Tibial nerve (tissue), 4 donors: ENCODE measurements around the gene AFAP1L2. TPM values are rescaled to one million over a fixed set of nuclear protein-coding genes. Genes with fewer than 3 reads are reported as not detected.

ENCODE experiments used
- DNase-seq, 2 donors: peaks; one replicate each; pipeline ENCODE4 v3.0.0-alpha.2; 2019; ENCODE audit warnings: low spot score in 2 of 2
- H3K27ac ChIP-seq, 4 donors: fragments of 200-600 bp; sonication (generic) in 3 of 4; one replicate each; pipeline ENCODE4 v1.5.1; 2017 to 2019; ENCODE audit warnings: mild to moderate bottlenecking in 1 of 4
- H3K27me3 ChIP-seq, 2 donors: fragments of 200-600 bp; sonication (generic) in 1 of 2; one replicate each; pipeline versions ENCODE4 v1.5.1 to v1.6.0; 2017 to 2019
- H3K36me3 ChIP-seq, 3 donors: fragments of 200-600 bp; sonication (generic); one replicate each; pipeline ENCODE4 v1.5.1; 2018 to 2019
- H3K4me1 ChIP-seq, 4 donors: fragments of 200-600 bp; sonication (generic) in 3 of 4; one replicate each; pipeline ENCODE4 v1.5.1; 2017 to 2019
- H3K4me3 ChIP-seq, 4 donors: fragments of 200-600 bp; sonication (generic) in 3 of 4; one replicate each; pipeline ENCODE4 v1.5.1; 2017 to 2019; ENCODE audit warnings: mild to moderate bottlenecking in 1 of 4, moderate library complexity in 1 of 4
- H3K9me3 ChIP-seq, 4 donors: fragments of 200-600 bp; sonication (generic) in 3 of 4; one replicate each; pipeline ENCODE4 v1.5.1; 2017 to 2019
- CTCF ChIP-seq, 5 experiments: fragments of 200-600 bp in 3 of 5; fragments of 450-650 bp in 2 of 5; sonication (generic) in 3 of 5; IDR thresholded peaks; one replicate each; pipeline ENCODE4 v1.5.1; 2016 to 2019; ENCODE audit warnings: antibody characterized with exemption in 5 of 5, mild to moderate bottlenecking in 3 of 5, moderate library complexity in 2 of 5
- EP300 ChIP-seq, 2 donors: sonication (generic); formaldehyde crosslinking; IDR thresholded peaks; one replicate each; pipeline ENCODE4 v1.6.1; 2017; ENCODE audit warnings: antibody characterized with exemption in 2 of 2, mild to moderate bottlenecking in 1 of 2
- POLR2A ChIP-seq, 2 donors: fragments of 450-650 bp; IDR thresholded peaks; one replicate each; pipeline ENCODE4 v1.6.1; 2017; ENCODE audit warnings: antibody characterized with exemption in 2 of 2, mild to moderate bottlenecking in 2 of 2, moderate library complexity in 2 of 2
- WGBS, 2 donors: methylation state at CpG; one replicate each; pipeline ENCODE4 v1.1.5; 2018; 5-methylcytosine and 5-hydroxymethylcytosine counted together
- total RNA-seq, 4 donors: library from RNA; depleted of rRNA; stranded (reverse); fragments of >200 nt; gene quantifications; one replicate each; pipeline ENCODE4 v1.1.0, GENCODE V29; 2016

AFAP1L2 gene
- total RNA-seq, 4 donors from 2014 or later: 96.3 to 176 (median 127) TPM

GRCh38 chr10:114278140-114278883 lies 126.0 kb downstream of the AFAP1L2 start:
- Histone ChIP-seq H3K27me3 (no peaks in the 10 kb centered on the region), H3K4me1 (no peaks in the 10 kb centered on the region), H3K27ac (no peak overlapping the region), H3K4me3 (no peak overlapping the region), H3K36me3 (no peaks in the 10 kb centered on the region), H3K9me3 (no peaks in the 10 kb centered on the region)
- no peak for DNase-seq
- 60 to 67% methylated on average over 15 to 19 of the region's 22 CpGs for WGBS, 2 donors
- no peak for TF ChIP-seq POLR2A (IDR thresholded peaks at IDR 0.05)
- TF ChIP-seq EP300 (IDR thresholded peaks at IDR 0.05): no peak
- no peak for TF ChIP-seq CTCF (IDR thresholded peaks at IDR 0.05)

GRCh38 chr10:114276671-114277070 lies 127.6 kb downstream of the AFAP1L2 start:
- no peaks in the 10 kb centered on the region for H3K27me3 ChIP-seq
- no peak for TF ChIP-seq CTCF (IDR thresholded peaks at IDR 0.05)
- TF ChIP-seq POLR2A (IDR thresholded peaks at IDR 0.05): no peak
- no peak for TF ChIP-seq EP300 (IDR thresholded peaks at IDR 0.05)
- 82 to 94% methylated on average over 5 to 6 of the region's 6 CpGs for WGBS, 2 donors
- H3K4me3 ChIP-seq: no peak overlapping the region
- H3K4me1 ChIP-seq: no peaks in the 10 kb centered on the region
- no peaks in the 10 kb centered on the region for H3K9me3 ChIP-seq
- DNase-seq: no peak
- no peak overlapping the region for H3K27ac ChIP-seq
- no peaks in the 10 kb centered on the region for H3K36me3 ChIP-seq

- no peaks in the 10 kb centered on the region for H3K27me3 ChIP-seq
- no peaks in the 10 kb centered on the region for H3K9me3 ChIP-seq
- no peak for DNase-seq
- no peaks in the 10 kb centered on the region for H3K4me1 ChIP-seq
- H3K4me3 ChIP-seq: no peak overlapping the region
- WGBS, 2 donors: 77% methylated on average over 6 of the region's 6 CpGs
- no peaks in the 10 kb centered on the region for H3K36me3 ChIP-seq
- TF ChIP-seq EP300 (IDR thresholded peaks at IDR 0.05): no peak
- TF ChIP-seq POLR2A (IDR thresholded peaks at IDR 0.05): no peak
- TF ChIP-seq CTCF (IDR thresholded peaks at IDR 0.05): no peak
- no peak overlapping the region for H3K27ac ChIP-seq
Observed at GRCh38 chr10:114276066-114276465, 128.2 kb downstream of the AFAP1L2 start.

- Histone ChIP-seq H3K4me3 (no peak overlapping the region), H3K9me3 (no peaks in the 10 kb centered on the region), H3K36me3 (no peaks in the 10 kb centered on the region), H3K4me1 (no peaks in the 10 kb centered on the region), H3K27ac (no peak overlapping the region), H3K27me3 (no peaks in the 10 kb centered on the region)
- WGBS, 2 donors: 89 to 92% methylated on average over 16 of the region's 16 CpGs
- no peak for TF ChIP-seq EP300 (IDR thresholded peaks at IDR 0.05)
- DNase-seq: no peak
Observed at GRCh38 chr10:114274616-114275453, 129.5 kb downstream of the AFAP1L2 start.

GRCh38 chr10:114273910-114274309 lies 130.4 kb downstream of the AFAP1L2 start:
- Histone ChIP-seq H3K27me3 (no peaks in the 10 kb centered on the region), H3K9me3 (no peaks in the 10 kb centered on the region), H3K4me3 (no peak overlapping the region), H3K27ac (no peak overlapping the region), H3K36me3 (no peaks in the 10 kb centered on the region), H3K4me1 (no peaks in the 10 kb centered on the region)
- TF ChIP-seq CTCF (IDR thresholded peaks at IDR 0.05) (no peak), EP300 (IDR thresholded peaks at IDR 0.05) (no peak), POLR2A (IDR thresholded peaks at IDR 0.05) (no peak)
- WGBS, 2 donors: 91 to 93% methylated on average over 3 of the region's 3 CpGs
- no peak for DNase-seq
